Right hindlimb (tissue), 1 donor: ENCODE data around the gene LRIG1.
A peak's percentile ranks its signal among the peaks of the same experiment; 100 is the strongest.

Experiments
- DNase-seq: peaks from one replicate; pipeline ENCODE4 v3.0.0-alpha.2; 2018

LRIG1 gene

GRCh38 chr3:66502981-66503380, 2.2 kb upstream of the LRIG1 start:
- no peak for DNase-seq

- DNase-seq, result no peak
Observed at GRCh38 chr3:66502245-66502874, 1.5 kb upstream of the LRIG1 start.

- no peak for DNase-seq
Observed at GRCh38 chr3:66501483-66502244, 842 bp upstream of the LRIG1 start.

GRCh38 chr3:66499881-66500575, 794 bp downstream of the LRIG1 start:
- DNase-seq, result peak; percentile 57

GRCh38 chr3:66498687-66499621, 1.9 kb downstream of the LRIG1 start:
- DNase-seq, result peak; percentile 45

- DNase-seq, result no peak
Observed at GRCh38 chr3:66497985-66498671, 2.7 kb downstream of the LRIG1 start.

GRCh38 chr3:66497288-66497984, 3.4 kb downstream of the LRIG1 start:
- no peak for DNase-seq

GRCh38 chr3:66496746-66497145, 4.1 kb downstream of the LRIG1 start:
- no peak for DNase-seq

GRCh38 chr3:66496301-66496700, 4.5 kb downstream of the LRIG1 start:
- DNase-seq, result no peak

- no peak for DNase-seq
Observed at GRCh38 chr3:66495668-66496045, 5.2 kb downstream of the LRIG1 start.

GRCh38 chr3:66494959-66495667, 5.7 kb downstream of the LRIG1 start:
- DNase-seq, result no peak

- no peak for DNase-seq
Observed at GRCh38 chr3:66493458-66494099, 7.2 kb downstream of the LRIG1 start.

GRCh38 chr3:66492672-66493071, 8.2 kb downstream of the LRIG1 start:
- DNase-seq, result no peak

- DNase-seq, result no peak
Observed at GRCh38 chr3:66492071-66492470, 8.8 kb downstream of the LRIG1 start.

- DNase-seq, result no peak
Observed at GRCh38 chr3:66490984-66491383, 9.8 kb downstream of the LRIG1 start.

- DNase-seq, result no peak
Observed at GRCh38 chr3:66490214-66490613, 10.6 kb downstream of the LRIG1 start.

GRCh38 chr3:66489581-66489980, 11.2 kb downstream of the LRIG1 start:
- DNase-seq, result no peak

GRCh38 chr3:66489115-66489514, 11.7 kb downstream of the LRIG1 start:
- no peak for DNase-seq

- no peak for DNase-seq
Observed at GRCh38 chr3:66488492-66488891, 12.3 kb downstream of the LRIG1 start.

- DNase-seq, result no peak
Observed at GRCh38 chr3:66487465-66487864, 13.4 kb downstream of the LRIG1 start.
